IMR-90 (cell line): Measurements from ENCODE around the gene PPM1H. TPM values are rescaled to one million over a fixed set of nuclear protein-coding genes. Genes with fewer than 3 reads are reported as not detected.

ENCODE experiments used
- ATAC-seq: fragments of 200-7000 bp; cut with Tn5 transposase; 2 replicates; pipeline ENCODE4 v1.9.1; 2020; ENCODE audit warnings: low read depth, mild to moderate bottlenecking, moderate library complexity
- BruUV-seq: library from RNA; stranded (reverse); fragments of 400-500 nt; replicated peaks from 2 replicates; lab custom pipeline; 2021; lab: Mats Ljungman, UMichigan
- CTCF ChIA-PET: fragments of 300-600 bp; formaldehyde crosslinking; extraction: SDS; loops from one replicate; lab custom pipeline; 2021; ENCODE audit warnings: antibody characterized with exemption; lab: Yijun Ruan, JAX
- POLR2A ChIA-PET: fragments of 300-600 bp; sonication (Branson Sonifier 250); formaldehyde crosslinking; loops from one replicate; lab custom pipeline; 2022; ENCODE audit warnings: antibody characterized with exemption; ENCODE audit not compliant: unreplicated experiment; lab: Charles Lee
- DNase-seq: peaks from one replicate; pipeline ENCODE4 v3.0.0; 2013
- H2AFZ ChIP-seq: replicated peaks from 2 replicates; pipeline ENCODE3; 2013; ENCODE audit warnings: low read length, mild to moderate bottlenecking; ENCODE audit not compliant: poor library complexity
- H2AK5ac ChIP-seq: 2 replicates; pipeline ENCODE4 v1.6.1; 2013; ENCODE audit warnings: low read depth, low read length, inconsistent platforms
- H2AK9ac ChIP-seq: replicated peaks from 2 replicates; pipeline ENCODE3; 2013; ENCODE audit warnings: mild to moderate bottlenecking, low read depth, low read length, moderate library complexity; ENCODE audit not compliant: poor library complexity
- H2BK120ac ChIP-seq: 2 replicates; pipeline ENCODE4 v1.6.1; 2013; ENCODE audit warnings: low read depth, low read length, inconsistent platforms
- H2BK15ac ChIP-seq: 3 replicates; pipeline ENCODE4 v1.6.1; 2013; ENCODE audit warnings: low read depth, low read length, inconsistent platforms
- H2BK20ac ChIP-seq: 2 replicates; pipeline ENCODE4 v1.6.1; 2013; ENCODE audit warnings: low read depth, mild to moderate bottlenecking, inconsistent platforms, low read length, moderate library complexity
- H2BK5ac ChIP-seq: 2 replicates; pipeline ENCODE4 v1.6.1; 2013; ENCODE audit warnings: mild to moderate bottlenecking, low read depth, low read length, inconsistent platforms; ENCODE audit not compliant: poor library complexity, severe bottlenecking
- H3K14ac ChIP-seq: replicated peaks from 2 replicates; pipeline ENCODE4 v1.6.1; 2013; ENCODE audit warnings: low read depth, low read length, inconsistent platforms
- H3K18ac ChIP-seq: 2 replicates; pipeline ENCODE4 v1.6.1; 2013; ENCODE audit warnings: low read depth, low read length, control low read depth
- H3K23ac ChIP-seq: 2 replicates; pipeline ENCODE4 v1.6.1; 2013; ENCODE audit warnings: low read depth, low read length, inconsistent platforms
- H3K27ac ChIP-seq: 2 replicates; pipeline ENCODE4 v1.5.1; 2013; ENCODE audit warnings: mild to moderate bottlenecking, control low read depth, low read length; ENCODE audit not compliant: insufficient read depth
- H3K27me3 ChIP-seq: 2 replicates; pipeline ENCODE4 v1.6.1; 2013; ENCODE audit warnings: low read length; ENCODE audit not compliant: control insufficient read depth, insufficient read depth
- H3K36me3 ChIP-seq: 2 replicates; pipeline ENCODE4 v1.6.1; 2013; ENCODE audit warnings: low read length, mixed read lengths; ENCODE audit not compliant: control insufficient read depth, insufficient read depth
- H3K4ac ChIP-seq: 2 replicates; pipeline ENCODE4 v1.6.1; 2013; ENCODE audit warnings: low read depth, low read length, inconsistent platforms
- H3K4me1 ChIP-seq: 2 replicates; pipeline ENCODE4 v1.6.1; 2013; ENCODE audit warnings: low read length, mixed read lengths; ENCODE audit not compliant: control insufficient read depth, insufficient read depth
- H3K4me2 ChIP-seq: 2 replicates; pipeline ENCODE4 v1.6.1; 2013; ENCODE audit warnings: low read depth, mild to moderate bottlenecking, control low read depth, low read length, moderate library complexity
- H3K4me3 ChIP-seq: 2 replicates; pipeline ENCODE4 v1.5.1; 2013; ENCODE audit warnings: low read depth, mild to moderate bottlenecking, control low read depth, low read length, moderate library complexity; ENCODE audit not compliant: insufficient read depth
- H3K56ac ChIP-seq: 2 replicates; pipeline ENCODE4 v1.6.1; 2013; ENCODE audit warnings: low read length, inconsistent platforms; ENCODE audit not compliant: insufficient read depth; ENCODE audit errors: extremely low read depth
- H3K79me1 ChIP-seq, 2 experiments: 2 replicates each; pipeline ENCODE4 v1.6.1; 2013; ENCODE audit warnings: low read length in 2 of 2, inconsistent platforms in 1 of 2, low read depth in 1 of 2
- H3K9ac ChIP-seq: 2 replicates; pipeline ENCODE4 v1.6.1; 2013; ENCODE audit warnings: low read depth, low read length, control low read depth
- H3K9me1 ChIP-seq: 2 replicates; pipeline ENCODE4 v1.6.1; 2013; ENCODE audit warnings: low read length, inconsistent platforms; ENCODE audit not compliant: insufficient read depth
- H3K9me3 ChIP-seq: 2 replicates; pipeline ENCODE4 v1.6.1; 2013; ENCODE audit warnings: low read length; ENCODE audit not compliant: control insufficient read depth, insufficient read depth
- H4K20me1 ChIP-seq: 2 replicates; pipeline ENCODE4 v1.6.1; 2013; ENCODE audit warnings: low read length, inconsistent platforms; ENCODE audit not compliant: insufficient read depth
- H4K5ac ChIP-seq: 2 replicates; pipeline ENCODE4 v1.6.1; 2013; ENCODE audit warnings: mild to moderate bottlenecking, low read depth, low read length, control low read depth
- H4K8ac ChIP-seq, 2 experiments: 2 replicates each; pipeline ENCODE4 v1.6.1; 2013; ENCODE audit warnings: low read depth in 2 of 2, low read length in 2 of 2, control low read depth in 1 of 2, inconsistent platforms in 1 of 2
- H4K91ac ChIP-seq: 2 replicates; pipeline ENCODE4 v1.6.1; 2013; ENCODE audit warnings: low read depth, low read length, inconsistent platforms; ENCODE audit not compliant: insufficient read depth
- BHLHE40 ChIP-seq: fragments of 150-350 bp; IDR thresholded peaks from 2 replicates; pipeline ENCODE4 v1.6.1; 2016; ENCODE audit warnings: mild to moderate bottlenecking, low read depth, low read length
- CEBPB ChIP-seq: IDR thresholded peaks from 2 replicates; pipeline ENCODE4 v1.6.1; 2012; ENCODE audit warnings: low read depth, low read length, improper control_type of control experiment
- CHD1 ChIP-seq: IDR thresholded peaks from 2 replicates; pipeline ENCODE4 v1.6.1; 2012; ENCODE audit warnings: low read depth, low read length, improper control_type of control experiment
- NFE2L2 ChIP-seq: fragments of 150-350 bp; IDR thresholded peaks from 2 replicates; pipeline ENCODE4 v1.6.1; 2016; ENCODE audit warnings: low read depth, mild to moderate bottlenecking, low read length
- POLR2A ChIP-seq: IDR thresholded peaks from 2 replicates; pipeline ENCODE4 v1.6.1; 2012; ENCODE audit warnings: mild to moderate bottlenecking, low read depth, low read length
- RCOR1 ChIP-seq: IDR thresholded peaks from 2 replicates; pipeline ENCODE4 v1.6.1; 2012; ENCODE audit warnings: mild to moderate bottlenecking, low read length, improper control_type of control experiment; ENCODE audit not compliant: insufficient replicate concordance
- RFX5 ChIP-seq: IDR thresholded peaks from 2 replicates; pipeline ENCODE4 v1.8.0; 2012; ENCODE audit warnings: low read depth, mild to moderate bottlenecking, low read length, moderate library complexity
- SMC3 ChIP-seq: fragments of 150-350 bp; IDR thresholded peaks from 2 replicates; pipeline ENCODE4 v1.6.1; 2016; ENCODE audit warnings: low read depth, mild to moderate bottlenecking, antibody characterized with exemption, low read length, moderate library complexity
- WGBS, 2 experiments: methylation state at CpG; one replicate each; pipeline versions ENCODE4 v1.1.5 to v1.1.7; 2013; ENCODE audit warnings: missing lambda C conversion rate in 2 of 2; ENCODE audit not compliant: insufficient read length in 1 of 2; ENCODE audit errors: extremely low coverage in 2 of 2; 5-methylcytosine and 5-hydroxymethylcytosine counted together
- dilution Hi-C: fragments of 300-500 bp; cut with HindIII; formaldehyde crosslinking; loops from one replicate; pipeline ENCODE4 v1.14.3; 2018; ENCODE audit warnings: low sequenced_read_pairs; ENCODE audit not compliant: unreplicated experiment
- in situ Hi-C: fragments of 300-500 bp; cut with MboI; formaldehyde crosslinking; loops from 3 replicates; pipeline ENCODE4 v1.14.3; 2019; ENCODE audit warnings: low sequenced_read_pairs, inconsistent platforms, mixed read lengths
- intact Hi-C: fragments of 100-400 bp; cut with micrococcal nuclease; formaldehyde crosslinking; loops from 2 replicates; pipeline ENCODE4 v1.10.0; 2022
- polyA plus RNA-seq, 3 experiments: library from polyadenylated mRNA; depleted of rRNA; stranded (reverse); fragments of >200 nt; gene quantifications; 2 replicates each; pipeline ENCODE4 v1.2.3, GENCODE V29; 2012; ENCODE audit warnings: low replicate concordance in 1 of 3
- total RNA-seq: library from RNA; depleted of rRNA; stranded (reverse); fragments of >200 nt; gene quantifications from 2 replicates; pipeline ENCODE4 v1.2.3, GENCODE V29; 2012
- TF ChIP-seq, protein P1 (sequence below): conservative IDR thresholded peaks from 2 replicates; pipeline ENCODE4 v1.5.1; 2012; ENCODE audit warnings: mild to moderate bottlenecking, low read depth, low read length, improper control_type of control experiment

PPM1H gene
- total and polyA plus RNA-seq, 2 of the 4 experiments (the other 2 are of a cell fraction): 0.14 to 0.18 TPM

GRCh38 chr12:62712681-62713573 lies 222.0 kb downstream of the PPM1H start:
- Histone ChIP-seq H3K4me2 (no peak overlapping the region), H3K4me3 (no peak overlapping the region), H2BK120ac (no peak overlapping the region), H3K79me1 (no peaks in the 10 kb centered on the region), H3K18ac (no peak overlapping the region), H3K9me3 (no peaks in the 10 kb centered on the region), H4K5ac (no peak overlapping the region), H2AFZ (no peak overlapping the region), H3K9me1 (peaks cover 3% of the 10 kb centered on the region; the same call in 1 of the 2 replicates), H3K36me3 (no peaks in the 10 kb centered on the region), H4K91ac (no peak overlapping the region), H3K4ac (no peak overlapping the region), H3K27ac (no peak overlapping the region), H3K27me3 (no peaks in the 10 kb centered on the region), H3K56ac (no peak overlapping the region), H3K23ac (no peak overlapping the region), H3K9ac (no peak overlapping the region), H3K4me1 (peaks cover 3% of the 10 kb centered on the region; the same call in 1 of the 2 replicates), H2BK15ac (no peak overlapping the region), H2BK20ac (no peak overlapping the region), H4K20me1 (no peaks in the 10 kb centered on the region), H2AK9ac (no peak overlapping the region), H3K14ac (no peak overlapping the region), H2BK5ac (no peak overlapping the region), H2AK5ac (no peak overlapping the region), H4K8ac (no peak overlapping the region)
- DNase-seq (no peak), ATAC-seq (no peak)
- dilution Hi-C loops: no loop called here
- TF ChIP-seq, protein P1, sequence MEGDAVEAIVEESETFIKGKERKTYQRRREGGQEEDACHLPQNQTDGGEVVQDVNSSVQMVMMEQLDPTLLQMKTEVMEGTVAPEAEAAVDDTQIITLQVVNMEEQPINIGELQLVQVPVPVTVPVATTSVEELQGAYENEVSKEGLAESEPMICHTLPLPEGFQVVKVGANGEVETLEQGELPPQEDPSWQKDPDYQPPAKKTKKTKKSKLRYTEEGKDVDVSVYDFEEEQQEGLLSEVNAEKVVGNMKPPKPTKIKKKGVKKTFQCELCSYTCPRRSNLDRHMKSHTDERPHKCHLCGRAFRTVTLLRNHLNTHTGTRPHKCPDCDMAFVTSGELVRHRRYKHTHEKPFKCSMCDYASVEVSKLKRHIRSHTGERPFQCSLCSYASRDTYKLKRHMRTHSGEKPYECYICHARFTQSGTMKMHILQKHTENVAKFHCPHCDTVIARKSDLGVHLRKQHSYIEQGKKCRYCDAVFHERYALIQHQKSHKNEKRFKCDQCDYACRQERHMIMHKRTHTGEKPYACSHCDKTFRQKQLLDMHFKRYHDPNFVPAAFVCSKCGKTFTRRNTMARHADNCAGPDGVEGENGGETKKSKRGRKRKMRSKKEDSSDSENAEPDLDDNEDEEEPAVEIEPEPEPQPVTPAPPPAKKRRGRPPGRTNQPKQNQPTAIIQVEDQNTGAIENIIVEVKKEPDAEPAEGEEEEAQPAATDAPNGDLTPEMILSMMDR: no peak
- TF ChIP-seq CEBPB: no peak
- TF ChIP-seq RCOR1: no peak
- TF ChIP-seq NFE2L2: no peak
- no peak for TF ChIP-seq CHD1
- no peak for TF ChIP-seq SMC3
- no peak for TF ChIP-seq BHLHE40
- TF ChIP-seq RFX5: no peak
- TF ChIP-seq POLR2A: no peak
- BruUV-seq: no TSS peak
- POLR2A ChIA-PET: no interaction called here
- intact Hi-C loops: no loop called here
- CTCF ChIA-PET: interaction anchor here (1.0 kb wide), 1 partner anchor 10 kb away, joined by 4 read pairs; no protein-coding TSS in a partner anchor
- in situ Hi-C loops: no loop called here
- WGBS, 2 experiments: 90% methylated on average over 2 of the region's 8 CpGs; no CpG with 5 or more reads in 1 of the 2 experiments
